ENCODE measurements around the gene CLEC20A.
"Not testable (repeated sequence)": the region's sequence is repeated elsewhere in the genome, so short reads cannot be mapped to it uniquely, and the experiment has no call there.

The CLEC20A gene

DNA sequence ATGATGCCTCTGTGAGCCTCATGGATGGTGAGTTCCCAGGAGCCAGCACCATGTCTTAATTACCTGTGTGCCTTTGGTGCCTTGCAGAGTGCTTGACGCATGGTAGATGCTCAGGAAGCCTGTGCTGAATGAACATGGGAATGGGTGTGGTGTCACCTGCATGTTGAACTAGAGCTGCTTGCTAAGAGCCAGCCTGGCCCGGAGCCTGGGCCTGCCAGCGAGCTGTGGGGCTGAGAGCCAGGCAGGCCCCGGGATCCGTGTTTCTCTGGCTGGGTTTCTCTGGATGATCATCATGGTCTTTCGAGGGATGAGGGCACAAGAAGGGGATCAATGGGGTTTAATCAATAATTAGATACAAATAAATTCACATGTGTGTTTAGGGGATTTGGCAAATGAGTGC, 9.4 kb upstream of the CLEC20A start:
- Histone ChIP-seq H4K20me1 (ENCODE audit: insufficient read depth) (no peaks in the 10 kb centered on the region), H3K9ac (no peak overlapping the region), H3K4me2 (no peak overlapping the region), H3K4me1 (ENCODE audit: low read depth, poor library complexity, severe bottlenecking) (no peaks in the 10 kb centered on the region), H3K79me2 (ENCODE audit: insufficient read depth, low read depth) (no peaks in the 10 kb centered on the region), H3K27me3 (ENCODE audit: insufficient read depth, low read depth) (no peaks in the 10 kb centered on the region), H3K36me3 (ENCODE audit: insufficient read depth) (no peaks in the 10 kb centered on the region), H2AFZ (ENCODE audit: low read depth) (no peak overlapping the region), H3K27ac (no peak overlapping the region), H3K4me3 (IDR thresholded peaks at IDR 0.05; ENCODE audit: insufficient read depth, low read depth, low read length) (no peak overlapping the region)
- TF ChIP-seq, protein P1, sequence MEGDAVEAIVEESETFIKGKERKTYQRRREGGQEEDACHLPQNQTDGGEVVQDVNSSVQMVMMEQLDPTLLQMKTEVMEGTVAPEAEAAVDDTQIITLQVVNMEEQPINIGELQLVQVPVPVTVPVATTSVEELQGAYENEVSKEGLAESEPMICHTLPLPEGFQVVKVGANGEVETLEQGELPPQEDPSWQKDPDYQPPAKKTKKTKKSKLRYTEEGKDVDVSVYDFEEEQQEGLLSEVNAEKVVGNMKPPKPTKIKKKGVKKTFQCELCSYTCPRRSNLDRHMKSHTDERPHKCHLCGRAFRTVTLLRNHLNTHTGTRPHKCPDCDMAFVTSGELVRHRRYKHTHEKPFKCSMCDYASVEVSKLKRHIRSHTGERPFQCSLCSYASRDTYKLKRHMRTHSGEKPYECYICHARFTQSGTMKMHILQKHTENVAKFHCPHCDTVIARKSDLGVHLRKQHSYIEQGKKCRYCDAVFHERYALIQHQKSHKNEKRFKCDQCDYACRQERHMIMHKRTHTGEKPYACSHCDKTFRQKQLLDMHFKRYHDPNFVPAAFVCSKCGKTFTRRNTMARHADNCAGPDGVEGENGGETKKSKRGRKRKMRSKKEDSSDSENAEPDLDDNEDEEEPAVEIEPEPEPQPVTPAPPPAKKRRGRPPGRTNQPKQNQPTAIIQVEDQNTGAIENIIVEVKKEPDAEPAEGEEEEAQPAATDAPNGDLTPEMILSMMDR (conservative IDR thresholded peaks at IDR 0.05; ENCODE audit: low read depth, low read length): no peak

DNA sequence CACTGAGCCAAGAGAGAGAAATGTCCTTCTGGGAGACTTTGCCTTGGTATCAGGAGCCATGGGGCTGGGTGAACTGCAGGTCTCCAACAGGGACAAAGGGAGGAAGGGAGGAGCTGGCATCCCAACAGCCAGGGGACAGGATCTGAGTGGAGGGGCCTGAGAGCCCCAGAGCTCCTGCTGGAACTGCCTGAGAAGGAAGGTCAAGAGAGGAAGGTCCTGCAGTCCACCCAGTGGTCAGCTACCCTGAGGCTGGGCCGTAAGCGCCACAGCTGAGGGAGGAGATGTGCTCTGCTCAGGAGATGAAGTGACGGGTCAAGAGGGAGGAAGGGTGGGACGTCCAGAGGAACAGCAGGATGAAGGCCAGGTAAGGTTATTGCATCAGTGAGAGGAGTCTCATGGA, 7.5 kb upstream of the CLEC20A start:
- no peak overlapping the region for H3K27ac ChIP-seq
- H4K20me1 ChIP-seq (ENCODE audit: insufficient read depth): no peaks in the 10 kb centered on the region
- no peak overlapping the region for H3K4me2 ChIP-seq
- H2AFZ ChIP-seq (ENCODE audit: low read depth): no peak overlapping the region
- no peaks in the 10 kb centered on the region for H3K27me3 ChIP-seq (ENCODE audit: insufficient read depth, low read depth)
- H3K9ac ChIP-seq: no peak overlapping the region
- no peaks in the 10 kb centered on the region for H3K36me3 ChIP-seq (ENCODE audit: insufficient read depth)
- TF ChIP-seq, protein P1 (conservative IDR thresholded peaks at IDR 0.05; ENCODE audit: low read depth, low read length): no peak
- no peaks in the 10 kb centered on the region for H3K4me1 ChIP-seq (ENCODE audit: low read depth, poor library complexity, severe bottlenecking)
- H3K4me3 ChIP-seq (IDR thresholded peaks at IDR 0.05; ENCODE audit: insufficient read depth, low read depth, low read length): no peak overlapping the region
- H3K79me2 ChIP-seq (ENCODE audit: insufficient read depth, low read depth): no peaks in the 10 kb centered on the region

DNA sequence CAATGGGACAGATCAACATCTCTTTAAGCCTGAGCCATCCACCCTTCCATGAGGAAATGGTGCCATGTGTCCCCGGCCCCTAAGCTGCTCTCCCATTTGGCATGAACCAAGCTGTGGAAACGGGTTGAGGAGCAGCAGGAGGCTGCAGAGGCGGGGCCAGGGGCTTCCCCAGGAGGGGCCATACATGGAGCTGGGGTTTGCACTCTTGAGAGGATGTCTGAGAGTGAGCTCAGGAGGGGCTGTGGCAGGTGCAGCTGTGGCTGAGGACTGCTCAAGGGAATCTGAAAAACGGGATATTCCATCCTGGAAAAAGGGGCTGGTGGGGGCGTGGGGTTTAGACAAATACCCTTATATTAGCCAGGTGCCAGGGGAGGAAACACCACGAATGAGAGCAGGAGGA, 7.1 kb upstream of the CLEC20A start:
- no peaks in the 10 kb centered on the region for H3K79me2 ChIP-seq (ENCODE audit: insufficient read depth, low read depth)
- no peak overlapping the region for H3K27ac ChIP-seq
- H2AFZ ChIP-seq (ENCODE audit: low read depth): no peak overlapping the region
- H3K4me3 ChIP-seq (IDR thresholded peaks at IDR 0.05; ENCODE audit: insufficient read depth, low read depth, low read length): no peak overlapping the region
- no peak overlapping the region for H3K9ac ChIP-seq
- H3K4me1 ChIP-seq (ENCODE audit: low read depth, poor library complexity, severe bottlenecking): no peaks in the 10 kb centered on the region
- H3K36me3 ChIP-seq (ENCODE audit: insufficient read depth): no peaks in the 10 kb centered on the region
- no peak overlapping the region for H3K4me2 ChIP-seq
- TF ChIP-seq, protein P1 (conservative IDR thresholded peaks at IDR 0.05; ENCODE audit: low read depth, low read length): no peak
- no peaks in the 10 kb centered on the region for H3K27me3 ChIP-seq (ENCODE audit: insufficient read depth, low read depth)
- H4K20me1 ChIP-seq (ENCODE audit: insufficient read depth): no peaks in the 10 kb centered on the region

DNA sequence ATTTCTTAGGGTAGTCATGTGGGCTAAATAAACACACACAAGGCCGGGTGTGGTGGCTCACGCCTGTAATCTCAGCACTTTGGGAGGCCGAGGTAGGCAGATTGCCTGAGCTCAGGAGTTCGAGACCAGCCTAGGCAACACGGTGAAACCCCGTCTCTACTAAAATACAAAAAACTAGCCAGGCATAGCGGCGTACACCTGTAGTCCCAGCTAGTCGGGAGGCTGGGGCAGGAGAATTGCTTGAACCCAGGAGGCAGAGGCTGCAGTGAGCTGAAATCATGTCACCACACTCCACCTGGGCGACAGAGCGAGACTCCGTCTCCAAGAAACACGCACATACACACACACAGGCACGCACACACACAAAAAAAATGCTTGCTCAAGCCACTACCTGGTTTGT, 6.6 kb upstream of the CLEC20A start:
- H3K27me3 ChIP-seq (ENCODE audit: insufficient read depth, low read depth); H3K27ac ChIP-seq; H3K9ac ChIP-seq; H3K36me3 ChIP-seq (ENCODE audit: insufficient read depth); H3K79me2 ChIP-seq (ENCODE audit: insufficient read depth, low read depth); H4K20me1 ChIP-seq (ENCODE audit: insufficient read depth); H2AFZ ChIP-seq (ENCODE audit: low read depth); H3K4me3 ChIP-seq (IDR thresholded peaks at IDR 0.05; ENCODE audit: insufficient read depth, low read depth, low read length); H3K4me2 ChIP-seq; H3K4me1 ChIP-seq (ENCODE audit: low read depth, poor library complexity, severe bottlenecking): not testable (repeated sequence)

DNA sequence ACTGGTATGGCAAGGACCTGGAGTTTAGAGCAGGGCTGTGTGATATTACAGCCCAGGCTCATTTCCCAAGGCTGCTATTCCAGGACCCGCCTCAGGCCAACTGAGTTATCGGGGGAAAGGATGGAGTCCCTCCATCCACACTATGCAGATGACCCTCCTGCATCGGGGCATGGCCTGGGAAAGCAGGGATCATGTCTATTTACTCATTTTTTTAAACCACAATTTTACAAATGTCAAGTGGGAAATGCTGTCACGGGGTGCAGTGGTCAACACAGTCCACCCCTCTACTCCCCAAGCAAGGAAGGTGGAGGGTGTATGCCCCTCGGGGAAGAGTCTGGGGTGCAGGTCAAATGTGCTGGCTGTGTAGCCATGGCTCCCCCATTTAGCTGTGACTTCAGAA, 6.1 kb upstream of the CLEC20A start:
- H3K79me2 ChIP-seq (ENCODE audit: insufficient read depth, low read depth): no peaks in the 10 kb centered on the region
- no peak overlapping the region for H3K4me2 ChIP-seq
- H3K9ac ChIP-seq: no peak overlapping the region
- no peaks in the 10 kb centered on the region for H3K4me1 ChIP-seq (ENCODE audit: low read depth, poor library complexity, severe bottlenecking)
- H4K20me1 ChIP-seq (ENCODE audit: insufficient read depth): no peaks in the 10 kb centered on the region
- no peaks in the 10 kb centered on the region for H3K27me3 ChIP-seq (ENCODE audit: insufficient read depth, low read depth)
- TF ChIP-seq, protein P1 (conservative IDR thresholded peaks at IDR 0.05; ENCODE audit: low read depth, low read length): no peak
- H3K36me3 ChIP-seq (ENCODE audit: insufficient read depth): no peaks in the 10 kb centered on the region
- no peak overlapping the region for H3K4me3 ChIP-seq (IDR thresholded peaks at IDR 0.05; ENCODE audit: insufficient read depth, low read depth, low read length)
- H2AFZ ChIP-seq (ENCODE audit: low read depth): no peak overlapping the region
- no peak overlapping the region for H3K27ac ChIP-seq
